Occipital lobe (tissue), 2 donors: ENCODE results near the gene HTR3B. TPM values are rescaled to one million over a fixed set of nuclear protein-coding genes. Genes with fewer than 3 reads are reported as not detected.
A peak's percentile ranks its signal among the peaks of the same experiment; 100 is the strongest.
"Not testable (repeated sequence)": the region's sequence is repeated elsewhere in the genome, so short reads cannot be mapped to it uniquely, and the experiment has no call there.

Experiments used
- DNase-seq: peaks from one replicate; lab custom pipeline; 2025; lab: John Stamatoyannopoulos, UW
- total RNA-seq: library from RNA; depleted of rRNA; stranded (reverse); fragments of >200 nt; gene quantifications from one replicate; pipeline ENCODE4 v1.2.3, GENCODE V29; 2014

HTR3B gene
- total RNA-seq = 0.31 TPM

GRCh38 chr11:113904379-113905101, at the start of gene HTR3B:
Gene HTR3B, plus strand, starts transcription at chr11:113904796. Its CDS starts 138 bp downstream, at chr11:113904934.
- DNase-seq = no peak

- DNase-seq = no peak
Measured at GRCh38 chr11:113855803-113856202, 48.8 kb upstream of the HTR3B start.

- DNase-seq = no peak
Measured at GRCh38 chr11:113856966-113857759, 47.4 kb upstream of the HTR3B start.

GRCh38 chr11:113859665-113860064, 44.9 kb upstream of the HTR3B start:
- no peak for DNase-seq

- no peak for DNase-seq
Measured at GRCh38 chr11:113862435-113862834, 42.2 kb upstream of the HTR3B start.

GRCh38 chr11:113864410-113864809, 40.2 kb upstream of the HTR3B start:
- no peak for DNase-seq

GRCh38 chr11:113865873-113866272, 38.7 kb upstream of the HTR3B start:
- no peak for DNase-seq

- DNase-seq = no peak
Measured at GRCh38 chr11:113867843-113868503, 36.6 kb upstream of the HTR3B start.

GRCh38 chr11:113871336-113871735, 33.3 kb upstream of the HTR3B start:
- DNase-seq = no peak

- DNase-seq = no peak
Measured at GRCh38 chr11:113873236-113873626, 31.4 kb upstream of the HTR3B start.

GRCh38 chr11:113874096-113874495, 30.5 kb upstream of the HTR3B start:
- no peak for DNase-seq

GRCh38 chr11:113874581-113875233, 29.9 kb upstream of the HTR3B start:
- DNase-seq = no peak

- peak; percentile 95 for DNase-seq
Measured at GRCh38 chr11:113875234-113876073, 29.1 kb upstream of the HTR3B start, which contains the start of gene USP28. Gene USP28, minus strand, starts transcription at chr11:113875572. Its CDS starts 71 bp downstream, at chr11:113875501.

GRCh38 chr11:113876074-113876797, 28.4 kb upstream of the HTR3B start:
- no peak for DNase-seq

GRCh38 chr11:113876798-113877669, 27.6 kb upstream of the HTR3B start:
- no peak for DNase-seq

- no peak for DNase-seq
Measured at GRCh38 chr11:113877670-113878055, 26.9 kb upstream of the HTR3B start.

GRCh38 chr11:113879446-113879845, 25.1 kb upstream of the HTR3B start:
- DNase-seq = not testable (repeated sequence)

GRCh38 chr11:113880971-113881370, 23.6 kb upstream of the HTR3B start:
- no peak for DNase-seq

- no peak for DNase-seq
Measured at GRCh38 chr11:113881856-113882255, 22.7 kb upstream of the HTR3B start.
